Suprapubic skin (tissue), 4 donors: Measurements from ENCODE around the gene NAA40.

ENCODE experiments used
- CTCF ChIP-seq, 2 donors: fragments of 200-600 bp in 1 of 2; fragments of 450-650 bp in 1 of 2; sonication (generic) in 1 of 2; IDR thresholded peaks; one replicate each; pipeline ENCODE4 v1.5.1; 2016 to 2019; ENCODE audit warnings: antibody characterized with exemption in 2 of 2, mild to moderate bottlenecking in 1 of 2, moderate library complexity in 1 of 2
- EP300 ChIP-seq: sonication (generic); formaldehyde crosslinking; IDR thresholded peaks from one replicate; pipeline ENCODE4 v1.6.1; 2017; ENCODE audit warnings: antibody characterized with exemption
- POLR2A ChIP-seq, 2 donors: fragments of 450-650 bp; IDR thresholded peaks; one replicate each; pipeline ENCODE4 v1.6.1; 2017; ENCODE audit warnings: antibody characterized with exemption in 2 of 2, mild to moderate bottlenecking in 2 of 2, moderate library complexity in 2 of 2
- POLR2AphosphoS5 ChIP-seq, 3 donors: sonication (generic); formaldehyde crosslinking; IDR thresholded peaks; one replicate each; pipeline ENCODE4 v1.6.1; 2017; ENCODE audit warnings: antibody characterized with exemption in 3 of 3

GRCh38 chr11:63999349-64000025, 60.7 kb downstream of the NAA40 start:
- TF ChIP-seq POLR2A (IDR thresholded peaks at IDR 0.05) (no peak), POLR2AphosphoS5 (IDR thresholded peaks at IDR 0.05) (no peak), CTCF (IDR thresholded peaks at IDR 0.05) (no peak), EP300 (no peak)
